T follicular helper cell (primary cell): ENCODE measurements around the gene ZNF281.
A peak's percentile ranks its signal among the peaks of the same experiment; 100 is the strongest.
"Not testable (repeated sequence)": the region's sequence is repeated elsewhere in the genome, so short reads cannot be mapped to it uniquely, and the experiment has no call there.

Experiments
- DNase-seq: peaks from one replicate; pipeline ENCODE4 v3.0.0-alpha.2; 2020; ENCODE audit warnings: low read depth
- total RNA-seq, 2 experiments: gene quantifications; one replicate each; lab custom pipeline; 2026; lab: John Stamatoyannopoulos, UW

Gene ZNF281
- 86.1 to 104 reads per million in 2 experiments for total RNA-seq

DNA sequence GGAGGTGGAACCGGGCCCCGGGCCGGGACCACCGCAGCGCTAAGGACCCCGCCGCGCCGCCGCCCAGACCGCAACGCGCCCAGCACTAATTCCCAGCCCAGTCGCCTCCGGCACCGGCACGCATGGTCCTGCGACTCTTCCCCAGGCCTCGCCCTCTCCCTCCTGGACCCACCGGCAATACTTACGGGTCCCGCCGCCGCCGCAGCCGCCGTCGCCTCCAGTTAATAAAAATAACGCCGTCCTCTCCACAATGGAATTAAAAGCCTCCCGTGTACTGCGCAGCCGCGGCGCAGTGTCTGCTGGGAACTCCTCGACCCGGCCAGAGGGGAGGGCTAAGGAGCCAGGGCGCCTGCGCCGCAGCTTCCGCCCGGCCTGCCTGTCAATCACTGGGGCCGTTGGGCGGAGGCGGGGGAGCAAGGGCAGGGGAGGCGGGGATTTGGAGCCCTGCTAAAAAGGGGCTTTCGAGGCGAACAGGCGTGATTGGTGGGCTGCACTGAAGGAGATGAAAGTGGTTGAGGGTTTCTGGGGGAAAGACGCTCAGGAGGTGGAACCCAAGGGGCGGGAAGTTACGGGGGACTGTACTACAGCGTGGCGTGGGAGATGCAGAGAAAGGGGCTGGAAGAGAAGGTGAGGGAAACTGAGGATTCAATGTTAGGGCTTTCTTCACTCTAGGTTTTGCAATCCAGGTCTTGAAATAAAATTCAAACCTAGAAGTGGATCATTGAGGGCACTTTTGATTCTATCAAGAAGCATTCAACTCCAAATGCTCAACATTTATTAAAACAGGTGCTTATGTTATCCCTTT is at the start of gene ZNF281:
ZNF281 (minus strand) TSS at position 276 of the 805 bp plus-strand sequence. CDS start 331 bp downstream, outside the sequence.
- peak; percentile 91 for DNase-seq

DNA sequence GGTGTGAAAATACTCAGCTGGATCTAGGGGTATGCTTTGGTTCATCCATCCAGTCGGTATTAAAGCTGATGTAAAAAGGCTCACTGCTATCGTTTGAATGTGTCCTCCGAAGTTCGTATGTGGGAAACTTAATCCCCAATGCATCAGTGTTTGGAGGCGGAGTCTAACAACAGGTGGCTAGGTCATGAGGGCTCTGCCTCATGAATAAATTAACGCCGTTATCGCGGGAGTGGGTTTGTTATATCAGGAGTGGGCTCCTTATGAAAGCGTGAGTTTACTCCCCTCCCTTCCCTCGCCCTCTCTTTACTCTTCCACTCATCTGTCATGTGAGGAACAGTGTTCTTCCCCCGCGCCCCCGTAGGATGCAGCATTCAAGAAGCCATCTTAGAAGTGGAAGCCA is 48.9 kb upstream of the ZNF281 start:
- no peak for DNase-seq

- no peak for DNase-seq
Measured at GRCh38 chr1:200457810-200458209, 48.0 kb upstream of the ZNF281 start.

GRCh38 chr1:200454425-200454824 is 44.6 kb upstream of the ZNF281 start:
- DNase-seq = no peak

GRCh38 chr1:200453553-200453905 is 43.7 kb upstream of the ZNF281 start:
- DNase-seq = no peak

GRCh38 chr1:200452850-200453552 is 43.2 kb upstream of the ZNF281 start:
- DNase-seq = no peak

GRCh38 chr1:200448034-200448762 is 38.4 kb upstream of the ZNF281 start:
- DNase-seq = no peak

- DNase-seq = no peak
Measured at GRCh38 chr1:200445213-200445612, 35.4 kb upstream of the ZNF281 start.

DNA sequence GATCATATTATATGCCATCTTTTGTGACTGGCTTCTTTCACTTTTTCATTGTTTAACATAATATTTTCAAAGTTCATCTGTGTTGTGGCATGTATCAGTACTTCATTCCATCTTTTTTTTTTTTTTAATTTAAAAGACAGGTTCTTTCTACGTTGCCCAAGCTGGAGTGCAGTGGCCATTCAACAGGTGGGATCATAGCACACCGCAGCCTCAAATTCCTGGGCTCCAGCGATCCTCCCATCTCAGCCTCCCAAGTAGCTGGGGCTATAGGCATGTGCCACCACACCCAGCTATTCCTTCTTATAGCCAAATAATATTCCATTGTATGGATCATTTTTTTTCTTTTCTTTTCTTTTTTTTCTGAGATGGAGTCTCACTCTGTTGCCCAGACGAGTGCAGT is 34.6 kb upstream of the ZNF281 start:
- DNase-seq = no peak

DNA sequence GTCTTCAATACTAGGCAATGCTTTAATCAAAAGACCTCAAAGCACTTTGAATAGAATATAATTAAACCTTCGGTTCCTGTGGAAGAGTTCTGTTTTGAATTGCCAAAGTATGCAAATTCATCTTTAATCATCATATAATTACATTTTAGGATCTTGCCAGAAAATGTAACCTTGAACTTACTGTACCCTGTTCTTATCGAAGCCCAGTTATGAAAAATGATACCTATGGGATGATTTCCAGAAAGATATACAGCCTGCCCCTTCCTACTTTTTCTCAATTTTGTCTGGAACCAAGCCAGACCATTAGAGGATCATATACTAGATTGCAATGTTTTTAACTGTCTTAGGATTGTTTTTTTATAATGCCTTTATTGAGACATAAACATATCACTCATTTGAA is 34.0 kb upstream of the ZNF281 start:
- DNase-seq = no peak

DNA sequence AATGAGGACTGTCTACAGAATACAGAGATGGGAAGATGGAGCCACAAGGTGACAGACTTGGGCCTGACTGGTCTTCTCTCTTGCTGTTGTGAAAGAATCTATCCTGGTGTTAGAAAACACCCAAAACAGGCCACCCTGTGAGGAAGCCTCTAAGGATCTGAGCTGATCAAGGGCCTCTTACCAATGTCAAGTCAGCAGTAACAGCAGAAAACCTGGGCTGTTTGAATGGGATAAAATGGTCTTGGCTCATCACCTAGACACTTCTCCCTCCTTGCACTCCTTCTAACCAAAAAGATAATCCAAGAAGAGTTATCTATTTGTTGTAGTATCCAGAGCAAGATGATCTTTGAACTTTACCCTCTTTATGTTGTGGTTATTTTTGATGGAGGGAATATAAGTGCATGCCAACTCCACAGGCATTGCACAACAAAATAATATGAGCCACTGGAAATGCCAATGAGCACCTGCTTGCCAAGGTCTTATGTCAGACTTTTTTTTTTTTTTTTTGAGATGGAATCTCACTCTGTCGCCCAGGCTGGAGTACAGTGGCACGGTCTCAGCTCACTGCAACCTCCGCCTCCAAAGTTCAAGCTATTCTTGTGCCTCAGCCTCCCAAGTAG is 32.8 kb upstream of the ZNF281 start:
- DNase-seq = no peak

GRCh38 chr1:200442023-200442422 is 32.2 kb upstream of the ZNF281 start:
- DNase-seq = no peak

DNA sequence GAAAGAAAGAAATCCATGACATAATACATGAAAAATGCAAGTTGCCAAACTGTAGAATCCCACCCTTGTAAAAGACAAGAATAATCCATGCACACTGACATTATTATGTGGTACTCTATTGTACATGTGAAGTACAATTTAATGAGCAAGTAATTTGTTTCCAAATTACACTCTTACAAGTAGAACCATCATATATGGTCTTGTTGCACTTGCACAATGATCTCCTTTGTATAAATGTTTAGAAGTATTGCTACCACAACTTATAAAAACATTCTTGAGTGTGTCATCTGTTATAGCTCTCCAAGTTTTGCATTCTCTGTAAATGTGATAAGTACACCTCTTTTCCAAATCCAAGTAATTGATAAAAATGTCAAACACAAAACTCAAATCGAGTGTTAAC is 29.1 kb upstream of the ZNF281 start:
- DNase-seq = no peak

DNA sequence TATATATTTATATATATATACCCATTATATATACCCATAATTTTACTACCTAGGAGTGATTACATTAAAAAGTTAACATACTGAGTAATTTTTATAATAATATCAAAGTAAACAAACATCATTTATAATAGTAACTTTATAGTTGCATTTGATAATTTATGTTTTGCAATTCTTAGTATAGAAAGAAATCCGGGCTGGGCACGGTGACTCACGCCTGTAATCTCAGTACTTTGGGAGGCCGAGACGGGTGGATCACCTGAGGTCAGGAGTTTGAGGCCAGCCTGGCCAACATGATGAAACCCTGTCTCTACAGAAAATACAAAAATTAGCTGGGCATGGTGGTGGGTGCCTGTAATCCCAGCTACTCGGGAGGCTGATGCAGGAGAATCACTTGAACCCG is 28.6 kb upstream of the ZNF281 start:
- not testable (repeated sequence) for DNase-seq

DNA sequence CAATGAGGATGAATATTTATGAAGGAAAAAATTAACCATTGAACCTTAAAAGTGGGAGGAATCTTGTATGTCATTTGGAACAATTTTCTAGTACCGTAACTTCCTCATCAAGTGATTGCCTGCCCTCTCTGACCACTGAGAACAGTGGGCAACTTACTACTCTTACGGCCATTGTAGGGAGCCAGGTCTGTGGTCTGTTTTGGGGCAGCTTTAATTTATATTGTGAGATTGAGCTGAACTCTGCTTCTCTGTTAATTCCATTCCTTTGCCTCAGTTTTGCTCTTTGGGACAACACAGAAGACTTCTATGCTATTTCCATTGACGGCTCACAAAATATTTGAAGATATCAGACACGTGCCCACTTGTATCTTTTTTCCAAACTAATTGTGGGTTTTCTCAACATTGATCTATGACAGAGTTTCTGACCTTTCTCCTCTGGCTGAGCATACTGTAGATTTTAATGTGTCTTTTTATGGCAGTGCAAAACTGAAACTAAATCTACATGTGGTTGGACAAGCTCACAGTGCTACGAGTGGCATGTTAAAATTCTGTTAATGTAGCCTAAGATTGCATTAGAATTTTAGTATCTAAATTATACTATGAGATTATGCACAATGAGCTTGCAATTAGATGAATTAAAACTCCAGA is 27.8 kb upstream of the ZNF281 start:
- no peak for DNase-seq

- DNase-seq = no peak
Measured at GRCh38 chr1:200437088-200437487, 27.3 kb upstream of the ZNF281 start.

GRCh38 chr1:200436436-200436835 is 26.6 kb upstream of the ZNF281 start:
- DNase-seq = no peak

DNA sequence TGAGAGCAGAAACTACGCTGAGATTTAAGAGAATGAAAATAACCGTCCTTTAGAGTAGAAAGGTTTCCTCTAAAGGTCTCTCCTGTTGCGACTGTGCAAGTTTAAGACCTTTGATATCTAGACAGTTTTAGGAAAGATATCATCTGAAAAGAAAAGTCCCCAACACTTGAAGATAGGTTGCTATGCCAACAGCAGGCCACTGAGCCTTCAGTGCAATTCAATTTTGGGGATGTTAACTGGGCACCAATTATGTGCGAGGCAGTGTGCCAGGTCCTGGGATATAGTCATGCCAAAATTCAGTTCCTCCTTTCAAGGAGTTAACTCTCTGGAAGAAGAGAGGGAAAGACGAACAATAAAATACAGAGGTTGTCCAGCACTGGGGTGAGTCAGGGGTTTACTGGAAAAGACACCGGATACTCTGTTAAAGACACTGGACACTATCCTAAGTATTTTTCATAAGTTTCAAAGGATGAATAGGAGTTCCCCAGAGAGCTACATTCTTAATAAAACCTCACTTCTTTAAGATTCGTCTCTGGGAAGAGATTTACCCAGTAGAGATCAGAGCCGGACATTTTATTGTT is 25.5 kb upstream of the ZNF281 start:
- no peak for DNase-seq

GRCh38 chr1:200433586-200433985 is 23.8 kb upstream of the ZNF281 start:
- no peak for DNase-seq

GRCh38 chr1:200432586-200432985 is 22.8 kb upstream of the ZNF281 start:
- DNase-seq = no peak

- DNase-seq = no peak
Measured at GRCh38 chr1:200429221-200429751, 19.4 kb upstream of the ZNF281 start.
